K562 (cell line): ENCODE results near the gene KIF26A. TPM values are rescaled to one million over a fixed set of nuclear protein-coding genes. Genes with fewer than 3 reads are reported as not detected.

ENCODE experiments used
- ATAC-seq: fragments of 200-7000 bp; cut with Tn5 transposase; 3 replicates; pipeline ENCODE4 v1.9.1; 2020; ENCODE audit warnings: moderate library complexity
- BruUV-seq: library from RNA; stranded (reverse); fragments of 400-500 nt; replicated peaks from 2 replicates; lab custom pipeline; 2021; lab: Mats Ljungman, UMichigan
- CTCF ChIA-PET: fragments of 300-600 bp; formaldehyde crosslinking; extraction: SDS; loops from one replicate; lab custom pipeline; 2021; ENCODE audit warnings: low intra/inter-chr PET ratio; lab: Yijun Ruan, JAX
- POLR2A ChIA-PET: fragments of 300-600, 350-650 bp; sonication (Branson Sonifier 250); formaldehyde crosslinking; extraction: SDS; loops from one replicate; lab custom pipeline; 2021; ENCODE audit warnings: antibody characterized with exemption, inconsistent platforms; lab: Yijun Ruan, JAX
- DNase-seq, 4 experiments: peaks; one replicate each; pipeline versions ENCODE4 v3.0.0 to v3.0.0-alpha.2; 2011 to 2018; ENCODE audit warnings: low spot score in 3 of 4, mixed read lengths in 3 of 4; ENCODE audit errors: extremely low read depth in 1 of 4
- FAIRE-seq: peaks from 2 replicates; lab custom pipeline; 2011; peaks lifted over from hg19 to GRCh38; lab: Jason Lieb, UNC
- H2AFZ ChIP-seq: 2 replicates; pipeline ENCODE4 v1.6.0; 2011; ENCODE audit warnings: low read depth, low read length, control low read depth, inconsistent platforms
- H3K27ac ChIP-seq: fragments of 200-600 bp; 3 replicates; pipeline ENCODE4 v1.8.0; 2011; ENCODE audit warnings: low read depth, mild to moderate bottlenecking, control low read depth, inconsistent platforms, low read length, moderate library complexity, mixed read lengths; ENCODE audit errors: extremely low read depth
- H3K27me3 ChIP-seq, 2 experiments: fragments of 300-600 bp in 1 of 2; 2 replicates in 1 of 2; 3 replicates in 1 of 2; pipeline versions ENCODE4 v1.6.0 to v1.8.0; 2011; ENCODE audit warnings: inconsistent platforms in 2 of 2, low read length in 2 of 2, mild to moderate bottlenecking in 1 of 2, mixed read lengths in 1 of 2, moderate library complexity in 1 of 2; ENCODE audit not compliant: control insufficient read depth in 2 of 2, insufficient read depth in 2 of 2
- H3K36me3 ChIP-seq: fragments of 300-600 bp; 3 replicates; pipeline ENCODE4 v1.8.0; 2011; ENCODE audit warnings: mild to moderate bottlenecking, low read length, inconsistent platforms; ENCODE audit not compliant: control insufficient read depth, insufficient read depth
- H3K4me1 ChIP-seq, 2 experiments: fragments of 200-600 bp in 1 of 2; replicated peaks in 1 of 2; 2 replicates in 1 of 2; 3 replicates in 1 of 2; pipeline versions ENCODE4 v1.5.1 to v1.8.0; 2011; ENCODE audit warnings: inconsistent platforms in 2 of 2, low read length in 2 of 2, mild to moderate bottlenecking in 1 of 2, mixed read lengths in 1 of 2, moderate library complexity in 1 of 2; ENCODE audit not compliant: control insufficient read depth in 2 of 2, insufficient read depth in 2 of 2
- H3K4me2 ChIP-seq: 2 replicates; pipeline ENCODE4 v1.6.1; 2011; ENCODE audit warnings: low read length, control low read depth, inconsistent platforms, mixed read lengths; ENCODE audit not compliant: insufficient read depth
- H3K4me3 ChIP-seq: fragments of 200-600 bp; sonication (generic), shearing (Covaris generic); 2 replicates; pipeline ENCODE4 v1.5.1; 2016; ENCODE audit warnings: control low read depth, inconsistent platforms
- H3K79me2 ChIP-seq: fragments of 200-600 bp; 3 replicates; pipeline ENCODE4 v1.8.0; 2011; ENCODE audit warnings: low read length, inconsistent platforms; ENCODE audit not compliant: control insufficient read depth, insufficient read depth
- H3K9ac ChIP-seq, 2 experiments: 2 replicates each; pipeline versions ENCODE4 v1.6.0 to v1.6.1; 2011; ENCODE audit warnings: low read depth in 2 of 2, low read length in 2 of 2, control low read depth in 1 of 2, inconsistent platforms in 1 of 2, mild to moderate bottlenecking in 1 of 2, mixed read lengths in 1 of 2; ENCODE audit not compliant: insufficient read depth in 1 of 2
- H3K9me1 ChIP-seq: one replicate; pipeline ENCODE4 v1.6.0; 2011; ENCODE audit warnings: inconsistent platforms, mild to moderate bottlenecking, low read length, moderate library complexity; ENCODE audit not compliant: control insufficient read depth, insufficient read depth
- H3K9me3 ChIP-seq: replicated peaks from 2 replicates; pipeline ENCODE4 v1.5.1; 2011; ENCODE audit warnings: low read depth, low read length, inconsistent platforms; ENCODE audit not compliant: control insufficient read depth, insufficient read depth
- H4K20me1 ChIP-seq: replicated peaks from 2 replicates; pipeline ENCODE4 v1.6.1; 2011; ENCODE audit warnings: low read length, inconsistent platforms, mixed read lengths; ENCODE audit not compliant: control insufficient read depth, insufficient read depth
- GTF2A2 ChIP-seq: IDR thresholded peaks from 2 replicates; pipeline ENCODE4 v1.6.1; 2016; ENCODE audit warnings: mild to moderate bottlenecking, missing genetic modification characterization, missing compliant biosample characterization
- ZBTB33 ChIP-seq: sonication (generic); formaldehyde crosslinking; IDR thresholded peaks from 2 replicates; pipeline ENCODE4 v1.8.1; 2023; ENCODE audit warnings: mild to moderate bottlenecking, missing genetic modification reagents
- ZNF121 ChIP-seq: sonication (generic); formaldehyde crosslinking; conservative IDR thresholded peaks from 2 replicates; pipeline ENCODE4 v1.8.0; 2022; ENCODE audit warnings: missing genetic modification reagents
- WGBS: fragments of 100-300 bp; shearing (Covaris generic); methylation state at CpG from one replicate; pipeline ENCODE4 v1.1.6; 2016; ENCODE audit warnings: low coverage, mixed read lengths; ENCODE audit not compliant: insufficient coverage; ENCODE audit errors: missing lambda C conversion rate; 5-methylcytosine and 5-hydroxymethylcytosine counted together
- in situ Hi-C: fragments of 300-500 bp; cut with MboI; formaldehyde crosslinking; loops from 4 replicates; pipeline ENCODE4 v1.15.0; 2018; ENCODE audit warnings: inconsistent platforms, mixed read lengths
- intact Hi-C: fragments of 100-400 bp; cut with micrococcal nuclease; formaldehyde crosslinking; loops from 2 replicates; pipeline ENCODE4 v1.14.2; 2022
- polyA plus RNA-seq, 8 experiments: library from polyadenylated mRNA; depleted of rRNA in 4 of 8; stranded (reverse) in 5 of 8; unstranded in 3 of 8; fragments of >200 nt; fragmentation: Nextera tagmentation in 2 of 8; fragmentation: Illumina TruSeq in 1 of 8; extraction: Ambion mirVana in 2 of 8; extraction: Trizol in 1 of 8; gene quantifications; 2 replicates each; pipeline versions ENCODE4 v1.2.1 to v1.2.3, GENCODE V29; 2011 to 2014; ENCODE audit warnings: inconsistent platforms in 1 of 8, missing spikeins in 1 of 8
- total RNA-seq, 7 experiments: library from RNA; depleted of rRNA in 6 of 7; stranded (reverse); fragments of >200 nt in 6 of 7; fragmentation: Illumina TruSeq in 2 of 7; extraction: Trizol in 2 of 7; gene quantifications; 2 replicates each; pipeline versions ENCODE4 v1.2.1 to v1.2.3, GENCODE V29; 2011 to 2021; ENCODE audit warnings: low replicate concordance in 1 of 7

KIF26A gene
- total and polyA plus RNA-seq, 9 of the 15 experiments (the other 6 are each of a cell fraction or from before 2014, with no cell fraction given), result 0.04 TPM; not detected in 8

- TF ChIP-seq GTF2A2 (tag), result no peak
- Histone ChIP-seq H3K27ac (no peak overlapping the region), H3K9me3 (no peaks in the 10 kb centered on the region), H3K4me2 (no peak overlapping the region), H3K9me1 (no peaks in the 10 kb centered on the region), H3K4me3 (no peak overlapping the region), H2AFZ (no peak overlapping the region), H3K4me1 (no peaks in the 10 kb centered on the region), H3K79me2 (no peaks in the 10 kb centered on the region), H3K36me3 (no peaks in the 10 kb centered on the region), H3K27me3 (no peaks in the 10 kb centered on the region), H3K9ac (no peak overlapping the region), H4K20me1 (no peaks in the 10 kb centered on the region)
- ATAC-seq, result no peak
- ChIA-PET POLR2A (no interaction called here), CTCF (no interaction called here)
- no peak for FAIRE-seq
- intact Hi-C loops, result no loop called here
- DNase-seq, result no peak
- in situ Hi-C loops, result no loop called here
- no TSS peak for BruUV-seq
- WGBS, result 19% methylated on average over 7 of the region's 16 CpGs
Observed at GRCh38 chr14:104195361-104195760, 57.0 kb downstream of the KIF26A start.

GRCh38 chr14:104195878-104196277 lies 57.5 kb downstream of the KIF26A start:
- H2AFZ ChIP-seq, result no peak overlapping the region
- no peaks in the 10 kb centered on the region for H3K79me2 ChIP-seq
- TF ChIP-seq ZNF121 (CRISPR knock-in tag) (no peak), ZBTB33 (CRISPR knock-in tag) (no peak)
- H3K27ac ChIP-seq, result no peak overlapping the region
- no peaks in the 10 kb centered on the region; a peak in 1 of 5 replicates for H3K27me3 ChIP-seq
- in situ Hi-C loops (no loop called here), intact Hi-C loops (no loop called here)
- no peak for ATAC-seq
- no peaks in the 10 kb centered on the region for H3K9me3 ChIP-seq
- CTCF ChIA-PET, result no interaction called here
- H3K4me1 ChIP-seq, result no peaks in the 10 kb centered on the region
- no peaks in the 10 kb centered on the region for H3K9me1 ChIP-seq
- POLR2A ChIA-PET, result no interaction called here
- no peak for DNase-seq
- H3K4me3 ChIP-seq, result no peak overlapping the region
- WGBS, result 7% methylated on average over 3 of the region's 17 CpGs
- H3K36me3 ChIP-seq, result no peaks in the 10 kb centered on the region
- no peak overlapping the region for H3K4me2 ChIP-seq
- BruUV-seq, result no TSS peak
- H4K20me1 ChIP-seq, result no peaks in the 10 kb centered on the region
- no peak overlapping the region for H3K9ac ChIP-seq
- no peak for FAIRE-seq
